ENCODE data around the gene ID2.

The ID2 gene

DNA sequence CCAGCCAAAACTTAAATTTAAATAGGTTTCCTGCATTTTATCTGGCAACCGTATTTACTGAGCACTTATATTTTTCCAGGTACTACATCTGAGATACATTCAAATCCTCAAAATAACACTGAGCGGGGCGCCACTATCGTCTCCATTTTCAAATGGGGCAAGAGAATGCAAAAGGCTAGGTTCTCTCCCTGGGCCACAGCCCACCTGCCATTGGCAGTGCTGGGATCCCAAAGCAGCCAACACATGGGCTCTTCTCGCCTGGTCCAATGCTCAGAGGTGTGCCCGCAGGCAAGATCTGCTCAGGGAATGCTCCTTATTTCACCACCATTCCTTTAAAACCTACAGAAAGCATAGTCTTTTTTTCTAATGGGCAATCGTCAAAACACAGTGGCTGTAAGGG lies 11.3 kb upstream of the ID2 start:
- DNase-seq (ENCODE audit: low read depth), result no peak

- no peak for DNase-seq (ENCODE audit: low read depth)
Observed at GRCh38 chr2:8671176-8671575, 10.7 kb upstream of the ID2 start.

DNA sequence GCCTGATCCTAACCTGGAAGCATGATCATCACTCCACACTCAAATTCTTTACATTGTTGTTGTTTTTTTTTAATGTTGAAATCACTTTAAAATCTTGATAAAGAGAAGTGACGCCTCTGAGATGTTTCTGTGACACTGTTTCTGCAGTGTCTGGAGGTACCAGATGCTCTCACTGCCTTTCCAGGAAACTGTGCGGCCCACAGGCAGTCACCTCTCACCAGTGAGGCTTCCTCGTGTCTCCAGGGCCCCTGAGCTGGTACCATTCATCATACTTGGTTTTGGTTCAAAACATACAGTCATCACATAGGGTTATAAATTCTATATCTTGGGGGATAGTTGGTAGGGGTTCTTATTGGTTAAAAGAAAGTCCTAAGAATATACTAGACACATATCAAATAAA lies 10.1 kb upstream of the ID2 start:
- DNase-seq (ENCODE audit: low read depth), result no peak

GRCh38 chr2:8672940-8673339 lies 8.9 kb upstream of the ID2 start:
- DNase-seq (ENCODE audit: low read depth), result no peak

- DNase-seq (ENCODE audit: low read depth), result no peak
Observed at GRCh38 chr2:8673381-8673780, 8.5 kb upstream of the ID2 start.

DNA sequence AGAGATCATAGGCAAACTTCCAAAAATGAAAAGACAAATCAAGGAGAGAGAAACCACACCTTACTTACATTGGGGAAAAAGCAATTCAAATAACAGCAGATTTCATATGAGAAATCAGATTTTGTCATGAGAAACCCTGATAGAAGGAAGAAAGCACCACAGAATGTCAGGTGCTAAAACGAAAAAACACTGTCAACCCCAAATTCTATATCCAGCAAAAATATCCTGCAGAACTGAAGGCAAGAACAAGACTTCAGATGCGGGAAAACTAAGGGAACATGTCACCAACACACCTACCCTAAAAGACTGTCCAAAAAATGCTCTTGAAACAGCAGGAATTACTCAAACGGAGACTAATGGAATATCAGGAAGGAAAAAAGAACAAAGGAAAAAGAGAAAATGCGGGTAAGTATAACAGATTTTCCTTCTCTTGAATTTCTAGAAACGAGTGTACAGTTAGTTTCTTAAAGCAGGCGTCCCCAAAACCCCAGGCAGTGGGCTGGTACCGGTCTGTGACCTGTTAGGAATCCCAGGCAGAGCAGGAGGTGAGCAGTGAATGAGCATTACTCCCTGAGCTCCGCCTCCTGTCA lies 7.3 kb upstream of the ID2 start:
- no peak for DNase-seq (ENCODE audit: low read depth)

DNA sequence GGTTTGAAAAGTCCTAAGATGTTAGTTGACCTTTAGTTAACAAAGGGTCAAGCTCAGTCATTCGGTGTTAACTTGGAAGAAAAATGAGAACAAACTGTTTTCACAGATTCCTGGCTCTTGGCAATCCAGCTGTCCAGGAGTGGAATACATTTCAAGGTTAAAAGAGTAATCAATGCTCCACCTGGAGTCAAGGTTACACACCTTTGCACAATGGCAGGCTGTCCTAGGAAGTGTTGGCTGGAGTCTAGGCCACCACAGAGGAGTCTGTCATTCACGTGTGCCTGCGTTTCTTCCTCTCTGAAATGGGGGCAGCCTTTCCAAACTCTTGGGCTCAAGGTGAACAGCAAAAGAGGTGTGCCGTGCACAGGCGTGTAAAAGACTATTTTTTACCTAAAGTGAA lies 6.3 kb upstream of the ID2 start:
- no peak for DNase-seq (ENCODE audit: low read depth)

GRCh38 chr2:8676191-8676920 lies 5.5 kb upstream of the ID2 start:
- DNase-seq (ENCODE audit: low read depth), result no peak

DNA sequence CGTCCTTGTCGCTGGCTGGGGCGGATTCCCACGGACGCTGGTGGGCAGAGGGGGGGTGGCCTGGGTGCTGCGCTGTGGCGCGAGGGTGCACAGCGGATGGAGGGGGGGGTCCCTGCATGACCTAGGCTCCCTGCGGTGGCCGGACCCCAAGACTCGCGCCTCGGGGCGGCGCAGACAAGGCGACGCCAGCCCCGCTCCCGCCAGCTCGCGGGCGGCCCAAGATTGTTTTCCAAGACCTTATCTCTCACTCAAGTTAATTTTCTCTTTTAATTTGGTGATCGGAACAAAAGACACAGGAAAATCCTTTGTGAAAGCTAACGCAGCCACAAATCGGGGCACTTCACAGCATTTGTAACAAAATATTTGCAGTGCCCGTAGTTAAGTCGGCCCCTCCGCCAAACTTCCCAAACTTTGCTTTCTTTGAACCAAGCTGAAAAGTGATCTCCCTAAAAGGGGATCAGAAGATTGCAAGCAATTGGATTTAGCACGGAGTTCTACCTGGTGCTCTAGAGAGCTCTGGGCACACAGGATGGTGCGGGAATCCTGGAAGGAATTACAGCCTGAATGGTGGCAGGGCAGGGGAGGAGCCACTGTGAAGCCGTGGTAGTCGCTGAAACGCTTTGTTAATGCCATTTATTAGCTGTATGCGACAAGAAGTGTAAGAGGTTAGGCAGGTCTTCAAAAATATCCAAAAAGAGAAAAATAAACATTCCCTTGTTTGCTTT lies 4.8 kb upstream of the ID2 start:
- DNase-seq (ENCODE audit: low read depth), result no peak

DNA sequence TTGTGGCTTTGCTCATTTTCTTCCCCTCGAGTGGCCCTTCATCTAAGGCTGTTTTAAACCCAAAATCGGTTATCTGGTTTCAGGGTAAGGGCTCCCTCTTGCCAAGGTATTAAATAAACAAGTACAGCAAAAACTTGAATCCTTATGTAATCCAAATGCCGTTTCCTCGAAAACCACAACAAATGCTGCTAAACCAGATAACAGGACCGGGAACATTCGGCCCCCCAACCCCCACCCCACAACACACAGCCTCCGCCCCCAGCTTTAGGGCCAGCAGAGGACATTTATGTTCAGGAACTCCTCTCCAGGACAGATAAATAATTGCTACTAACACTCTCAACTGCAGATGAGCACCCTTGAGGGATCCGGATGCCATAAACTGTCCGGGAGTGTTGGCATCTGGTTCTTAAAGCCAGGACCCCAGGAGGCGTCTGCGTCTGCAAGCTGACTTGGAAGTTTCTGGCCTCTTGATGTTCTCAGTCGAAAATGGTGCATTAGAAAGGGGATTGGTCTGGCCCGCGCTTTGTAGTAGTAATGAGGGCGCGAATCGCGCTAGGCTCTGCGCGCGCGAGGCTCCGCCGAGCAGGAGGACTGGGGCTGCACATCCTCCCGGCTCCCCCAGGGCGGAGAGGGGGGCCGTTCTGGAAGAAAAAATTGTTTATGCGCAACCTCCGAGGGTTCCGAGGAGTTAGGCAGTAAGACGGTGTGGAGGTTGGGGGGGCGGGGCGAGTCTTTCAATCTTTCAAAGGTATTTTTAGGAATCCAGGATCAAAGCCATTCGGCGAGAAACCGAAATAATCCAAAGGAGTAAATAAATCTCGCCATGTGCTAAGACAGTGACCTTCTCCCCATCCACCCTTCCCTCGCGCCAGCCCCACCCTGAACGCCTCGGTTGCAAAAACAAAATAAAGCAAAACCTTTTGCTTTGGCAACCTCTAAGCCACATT lies 3.9 kb upstream of the ID2 start:
- no peak for DNase-seq (ENCODE audit: low read depth)

- peak; percentile 73 for DNase-seq (ENCODE audit: low read depth)
Observed at GRCh38 chr2:8678731-8679566, 2.9 kb upstream of the ID2 start.

GRCh38 chr2:8679567-8679826 lies 2.4 kb upstream of the ID2 start:
- DNase-seq (ENCODE audit: low read depth), result no peak

GRCh38 chr2:8679827-8680731 lies 1.8 kb upstream of the ID2 start:
- DNase-seq (ENCODE audit: low read depth), result no peak

- peak; percentile 59 for DNase-seq (ENCODE audit: low read depth)
Observed at GRCh38 chr2:8680822-8681760, 765 bp upstream of the ID2 start.

GRCh38 chr2:8682719-8683667 lies 1.1 kb downstream of the ID2 start:
- no peak for DNase-seq (ENCODE audit: low read depth)

GRCh38 chr2:8684540-8684877 lies 2.7 kb downstream of the ID2 start:
- no peak for DNase-seq (ENCODE audit: low read depth)

DNA sequence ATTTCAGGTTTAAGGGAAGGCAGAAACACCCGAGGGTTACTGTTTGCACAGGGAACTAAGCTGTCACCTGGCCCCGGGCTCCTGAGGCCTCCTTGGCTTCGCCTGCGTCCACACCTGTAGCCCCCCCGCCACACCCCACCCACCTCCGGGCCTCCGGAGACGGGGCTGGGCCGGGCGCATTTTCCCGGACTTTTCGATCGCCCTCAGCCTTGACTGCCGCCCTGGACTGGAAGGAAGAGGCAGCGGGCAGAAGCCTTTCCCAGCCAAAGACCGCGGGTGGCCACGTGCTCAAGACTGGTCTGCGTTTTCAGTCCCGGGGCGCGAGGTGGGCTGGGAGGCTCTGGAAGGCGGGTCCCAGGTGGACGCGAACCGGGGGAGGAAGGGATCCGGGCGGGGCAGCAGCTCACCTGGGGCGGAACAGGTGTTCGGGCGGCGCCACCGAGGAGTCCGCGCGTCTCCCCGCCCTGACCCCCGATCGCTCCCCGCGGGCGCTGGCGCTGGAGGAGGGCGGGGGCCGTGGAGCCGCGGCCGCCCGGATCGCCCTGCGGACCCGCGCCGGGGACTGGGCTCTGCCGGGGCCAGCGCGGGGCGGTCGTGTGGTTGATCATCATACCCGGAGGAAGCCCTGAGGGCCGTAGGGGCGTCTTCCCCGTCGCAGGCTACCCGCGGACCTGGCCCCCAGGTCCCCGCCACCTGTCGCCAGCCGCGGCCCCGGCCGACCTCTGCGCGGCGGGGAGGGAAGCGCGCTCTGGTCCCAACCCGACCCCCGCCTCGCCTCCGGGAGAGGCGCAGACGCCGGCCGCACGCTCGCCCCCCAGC lies 3.2 kb downstream of the ID2 start:
- no peak for DNase-seq (ENCODE audit: low read depth)
